ENCODE measurements around the gene CEMIP. TPM values are rescaled to one million over a fixed set of nuclear protein-coding genes. Genes with fewer than 3 reads are reported as not detected.

Gene CEMIP
- total RNA-seq, 2 donors from 2014 or later: 2.2 TPM; not detected in 1

GRCh38 chr15:80998251-80998650 lies 219.1 kb downstream of the CEMIP start:
- Histone ChIP-seq H3K27ac (ENCODE audit: low read depth, low read length) (no peak overlapping the region), H3K4me1 (ENCODE audit: control insufficient read depth, insufficient read depth, low read length) (no peaks in the 10 kb centered on the region), H3K27me3 (ENCODE audit: control insufficient read depth, insufficient read depth, low read length, poor library complexity, severe bottlenecking) (no peaks in the 10 kb centered on the region), H3K9ac (ENCODE audit: extremely low read depth, low read length, poor library complexity, severe bottlenecking) (no peak overlapping the region), H3K9me3 (ENCODE audit: control insufficient read depth, low read length) (no peaks in the 10 kb centered on the region), H3K36me3 (ENCODE audit: control insufficient read depth, insufficient read depth, low read length) (no peaks in the 10 kb centered on the region), H3K4me3 (ENCODE audit: low read length) (no peak overlapping the region)
- Mint-ChIP-seq H3K36me3 (ENCODE audit: low read depth) (peaks cover 2% of the 10 kb centered on the region), H3K27me3 (ENCODE audit: insufficient read depth) (peaks cover 2% of the 10 kb centered on the region), H3K4me1 (peaks cover 8% of the 10 kb centered on the region), H3K9me3 (no peaks in the 10 kb centered on the region), H3K27ac (no peak overlapping the region), H3K4me3 (no peak overlapping the region)
- DNase-seq: no peak
- WGBS, 2 experiments (ENCODE audit: insufficient coverage in 1 of 2, insufficient read length in 1 of 2): 75 to 85% methylated on average over 1 of the region's 1 CpG
- no peak for TF ChIP-seq CTCF (conservative IDR thresholded peaks at IDR 0.05)

- 89% methylated on average over 13 of the region's 13 CpGs for WGBS, 2 experiments (ENCODE audit: insufficient coverage in 1 of 2, insufficient read length in 1 of 2)
- H3K9ac ChIP-seq (ENCODE audit: extremely low read depth, low read length, poor library complexity, severe bottlenecking): peak overlapping the region; percentile 90
Observed at GRCh38 chr15:80999623-81000036, 220.5 kb downstream of the CEMIP start.

GRCh38 chr15:81000144-81000623 lies 221.0 kb downstream of the CEMIP start:
- Mint-ChIP-seq H3K4me3 (peak overlapping the region; percentile 85), H3K4me1 (peaks cover 12% of the 10 kb centered on the region), H3K9me3 (no peaks in the 10 kb centered on the region), H3K36me3 (ENCODE audit: low read depth) (peaks cover 16% of the 10 kb centered on the region), H3K27me3 (ENCODE audit: insufficient read depth) (peaks cover 3% of the 10 kb centered on the region), H3K27ac (peak overlapping the region; percentile 94)
- Histone ChIP-seq H3K4me3 (ENCODE audit: low read length) (peak overlapping the region; percentile 94), H3K4me1 (ENCODE audit: control insufficient read depth, insufficient read depth, low read length) (no peaks in the 10 kb centered on the region), H3K9ac (ENCODE audit: extremely low read depth, low read length, poor library complexity, severe bottlenecking) (peak overlapping the region; percentile 90), H3K9me3 (ENCODE audit: control insufficient read depth, low read length) (no peaks in the 10 kb centered on the region), H3K36me3 (ENCODE audit: control insufficient read depth, insufficient read depth, low read length) (peaks cover 6% of the 10 kb centered on the region), H3K27me3 (ENCODE audit: control insufficient read depth, insufficient read depth, low read length, poor library complexity, severe bottlenecking) (no peaks in the 10 kb centered on the region), H3K27ac (ENCODE audit: low read depth, low read length) (peak overlapping the region; percentile 80)
- DNase-seq: no peak
- TF ChIP-seq CTCF (conservative IDR thresholded peaks at IDR 0.05): no peak
- 14 to 39% methylated on average over 8 to 21 of the region's 21 CpGs for WGBS, 2 experiments (ENCODE audit: insufficient coverage in 1 of 2, insufficient read length in 1 of 2)

More at GRCh38 chr15:80999623-81000036, 220.5 kb downstream of the CEMIP start:
- Mint-ChIP-seq H3K27ac (no peak overlapping the region), H3K4me3 (peak overlapping the region; percentile 85), H3K36me3 (ENCODE audit: low read depth) (peaks cover 15% of the 10 kb centered on the region), H3K27me3 (ENCODE audit: insufficient read depth) (peaks cover 3% of the 10 kb centered on the region), H3K4me1 (peaks cover 10% of the 10 kb centered on the region), H3K9me3 (no peaks in the 10 kb centered on the region)
- H3K4me3 ChIP-seq (ENCODE audit: low read length): peak overlapping the region; percentile 94
- no peak for TF ChIP-seq CTCF (conservative IDR thresholded peaks at IDR 0.05)
- H3K36me3 ChIP-seq (ENCODE audit: control insufficient read depth, insufficient read depth, low read length): peaks cover 6% of the 10 kb centered on the region
- H3K27ac ChIP-seq (ENCODE audit: low read depth, low read length): no peak overlapping the region
- no peaks in the 10 kb centered on the region for H3K9me3 ChIP-seq (ENCODE audit: control insufficient read depth, low read length)
- H3K4me1 ChIP-seq (ENCODE audit: control insufficient read depth, insufficient read depth, low read length): no peaks in the 10 kb centered on the region
- peak; percentile 61 for DNase-seq
- no peaks in the 10 kb centered on the region for H3K27me3 ChIP-seq (ENCODE audit: control insufficient read depth, insufficient read depth, low read length, poor library complexity, severe bottlenecking)
